ENCODE results near the gene PALLD.
"Not testable (repeated sequence)": the region's sequence is repeated elsewhere in the genome, so short reads cannot be mapped to it uniquely, and the experiment has no call there.

The PALLD gene

GRCh38 chr4:168690199-168690598, 193.3 kb downstream of the PALLD start:
- Mint-ChIP-seq H3K4me3 (no peak overlapping the region), H3K36me3 (ENCODE audit: low read depth) (no peaks in the 10 kb centered on the region), H3K27me3 (ENCODE audit: low read depth) (peaks cover 16% of the 10 kb centered on the region), H3K9me3 (no peaks in the 10 kb centered on the region), H3K27ac (no peak overlapping the region), H3K4me1 (ENCODE audit: low read depth) (no peaks in the 10 kb centered on the region)

GRCh38 chr4:168691631-168692369, 194.9 kb downstream of the PALLD start:
- Mint-ChIP-seq H3K27ac (no peak overlapping the region), H3K36me3 (ENCODE audit: low read depth) (no peaks in the 10 kb centered on the region), H3K4me3 (no peak overlapping the region), H3K9me3 (no peaks in the 10 kb centered on the region), H3K27me3 (ENCODE audit: low read depth) (peaks cover 16% of the 10 kb centered on the region), H3K4me1 (ENCODE audit: low read depth) (no peaks in the 10 kb centered on the region)

GRCh38 chr4:168693750-168694490, 197.1 kb downstream of the PALLD start:
- H3K4me1 Mint-ChIP-seq (ENCODE audit: low read depth), result no peaks in the 10 kb centered on the region
- no peak overlapping the region for H3K4me3 Mint-ChIP-seq
- no peak overlapping the region for H3K27ac Mint-ChIP-seq
- peaks cover 16% of the 10 kb centered on the region for H3K27me3 Mint-ChIP-seq (ENCODE audit: low read depth)
- no peaks in the 10 kb centered on the region for H3K9me3 Mint-ChIP-seq
- no peaks in the 10 kb centered on the region for H3K36me3 Mint-ChIP-seq (ENCODE audit: low read depth)

GRCh38 chr4:168694667-168695066, 197.8 kb downstream of the PALLD start:
- H3K27ac Mint-ChIP-seq, result no peak overlapping the region
- peaks cover 15% of the 10 kb centered on the region for H3K27me3 Mint-ChIP-seq (ENCODE audit: low read depth)
- H3K36me3 Mint-ChIP-seq (ENCODE audit: low read depth), result no peaks in the 10 kb centered on the region
- no peak overlapping the region for H3K4me3 Mint-ChIP-seq
- H3K4me1 Mint-ChIP-seq (ENCODE audit: low read depth), result no peaks in the 10 kb centered on the region
- H3K9me3 Mint-ChIP-seq, result no peaks in the 10 kb centered on the region

- Mint-ChIP-seq H3K4me3 (no peak overlapping the region), H3K4me1 (ENCODE audit: low read depth) (no peaks in the 10 kb centered on the region), H3K9me3 (no peaks in the 10 kb centered on the region), H3K27me3 (ENCODE audit: low read depth) (peaks cover 12% of the 10 kb centered on the region), H3K27ac (no peak overlapping the region), H3K36me3 (ENCODE audit: low read depth) (no peaks in the 10 kb centered on the region)
These were observed 198.4 kb downstream of the PALLD start for GRCh38 chr4:168695288-168695687.

GRCh38 chr4:168696280-168696679, 199.4 kb downstream of the PALLD start:
- H3K27ac Mint-ChIP-seq, result no peak overlapping the region
- H3K4me1 Mint-ChIP-seq (ENCODE audit: low read depth), result no peaks in the 10 kb centered on the region
- H3K4me3 Mint-ChIP-seq, result no peak overlapping the region

GRCh38 chr4:168696826-168697225, 200.0 kb downstream of the PALLD start:
- H3K36me3 Mint-ChIP-seq (ENCODE audit: low read depth), result no peaks in the 10 kb centered on the region
- H3K27me3 Mint-ChIP-seq (ENCODE audit: low read depth), result peaks cover 12% of the 10 kb centered on the region
- no peak overlapping the region for H3K4me3 Mint-ChIP-seq
- H3K27ac Mint-ChIP-seq, result no peak overlapping the region
- H3K9me3 Mint-ChIP-seq, result no peaks in the 10 kb centered on the region
- H3K4me1 Mint-ChIP-seq (ENCODE audit: low read depth), result no peaks in the 10 kb centered on the region

More at GRCh38 chr4:168696280-168696679, 199.4 kb downstream of the PALLD start:
- Mint-ChIP-seq H3K36me3 (ENCODE audit: low read depth) (no peaks in the 10 kb centered on the region), H3K27me3 (ENCODE audit: low read depth) (peaks cover 12% of the 10 kb centered on the region), H3K9me3 (no peaks in the 10 kb centered on the region)

GRCh38 chr4:168699224-168699878, 202.5 kb downstream of the PALLD start:
- Mint-ChIP-seq H3K27me3 (ENCODE audit: low read depth) (peaks cover 4% of the 10 kb centered on the region), H3K4me1 (ENCODE audit: low read depth) (no peaks in the 10 kb centered on the region), H3K9me3 (no peaks in the 10 kb centered on the region), H3K27ac (no peak overlapping the region), H3K36me3 (ENCODE audit: low read depth) (no peaks in the 10 kb centered on the region), H3K4me3 (no peak overlapping the region)

- Mint-ChIP-seq H3K27ac (no peak overlapping the region), H3K9me3 (no peaks in the 10 kb centered on the region), H3K27me3 (ENCODE audit: low read depth) (no peaks in the 10 kb centered on the region), H3K4me1 (ENCODE audit: low read depth) (no peaks in the 10 kb centered on the region), H3K4me3 (no peak overlapping the region), H3K36me3 (ENCODE audit: low read depth) (no peaks in the 10 kb centered on the region)
These were observed 204.2 kb downstream of the PALLD start for GRCh38 chr4:168701061-168701460.

GRCh38 chr4:168702581-168703087, 205.8 kb downstream of the PALLD start:
- not testable (repeated sequence) for H3K36me3 Mint-ChIP-seq (ENCODE audit: low read depth); H3K4me1 Mint-ChIP-seq (ENCODE audit: low read depth); H3K9me3 Mint-ChIP-seq; H3K27ac Mint-ChIP-seq; H3K4me3 Mint-ChIP-seq; H3K27me3 Mint-ChIP-seq (ENCODE audit: low read depth)

- Mint-ChIP-seq H3K36me3 (ENCODE audit: low read depth) (no peaks in the 10 kb centered on the region), H3K4me3 (no peak overlapping the region), H3K9me3 (no peaks in the 10 kb centered on the region), H3K27me3 (ENCODE audit: low read depth) (no peaks in the 10 kb centered on the region), H3K4me1 (ENCODE audit: low read depth) (no peaks in the 10 kb centered on the region), H3K27ac (no peak overlapping the region)
These were observed 208.3 kb downstream of the PALLD start for GRCh38 chr4:168705121-168705520.

GRCh38 chr4:168707205-168707604, 210.4 kb downstream of the PALLD start:
- H3K27me3 Mint-ChIP-seq (ENCODE audit: low read depth), result no peaks in the 10 kb centered on the region
- no peak overlapping the region for H3K4me3 Mint-ChIP-seq
- no peaks in the 10 kb centered on the region for H3K36me3 Mint-ChIP-seq (ENCODE audit: low read depth)
- no peak overlapping the region for H3K27ac Mint-ChIP-seq
- peaks cover 9% of the 10 kb centered on the region for H3K4me1 Mint-ChIP-seq (ENCODE audit: low read depth)
- no peaks in the 10 kb centered on the region for H3K9me3 Mint-ChIP-seq

- H3K27me3 Mint-ChIP-seq (ENCODE audit: low read depth), result no peaks in the 10 kb centered on the region
- peaks cover 9% of the 10 kb centered on the region for H3K4me1 Mint-ChIP-seq (ENCODE audit: low read depth)
- no peaks in the 10 kb centered on the region for H3K9me3 Mint-ChIP-seq
- no peak overlapping the region for H3K4me3 Mint-ChIP-seq
- no peaks in the 10 kb centered on the region for H3K36me3 Mint-ChIP-seq (ENCODE audit: low read depth)
- no peak overlapping the region for H3K27ac Mint-ChIP-seq
These were observed 211.3 kb downstream of the PALLD start for GRCh38 chr4:168708108-168708507.

GRCh38 chr4:168710353-168710946, 213.6 kb downstream of the PALLD start:
- Mint-ChIP-seq H3K9me3 (no peaks in the 10 kb centered on the region), H3K4me3 (no peak overlapping the region), H3K27me3 (ENCODE audit: low read depth) (no peaks in the 10 kb centered on the region), H3K27ac (no peak overlapping the region), H3K4me1 (ENCODE audit: low read depth) (peaks cover 9% of the 10 kb centered on the region), H3K36me3 (ENCODE audit: low read depth) (no peaks in the 10 kb centered on the region)
